ENCODE results near the gene CDK13. TPM values are rescaled to one million over a fixed set of nuclear protein-coding genes. Genes with fewer than 3 reads are reported as not detected.

The CDK13 gene
- total and polyA plus RNA-seq, 2 donors (not counting 3 experiments of a cell fraction or from before 2014, with no cell fraction given), result 24.5 to 56.7 TPM

GRCh38 chr7:39978230-39978934 lies 28.3 kb downstream of the CDK13 start:
- Histone ChIP-seq H2AFZ (ENCODE audit: low read depth, low read length) (no peak overlapping the region), H3K36me3 (ENCODE audit: control insufficient read depth in 2 of 2, extremely low read depth in 1 of 2, insufficient read depth in 2 of 2, low read length in 2 of 2) (no peaks in the 10 kb centered on the region), H3K4me2 (ENCODE audit: insufficient read depth, low read length) (no peak overlapping the region), H3K9me1 (replicated peaks; ENCODE audit: control insufficient read depth, extremely low read depth, insufficient read depth, low read length) (no peaks in the 10 kb centered on the region), H3K4me1 (ENCODE audit: control insufficient read depth, extremely low read depth, insufficient read depth, low read length) (no peaks in the 10 kb centered on the region), H3K27me3 (ENCODE audit: control insufficient read depth in 2 of 2, insufficient read depth in 2 of 2, low read length in 2 of 2) (no peaks in the 10 kb centered on the region), H3K4me3 (replicated peaks in 1 of 3; ENCODE audit: insufficient read depth in 1 of 3, low read depth in 1 of 3, low read length in 3 of 3) (no peak overlapping the region), H3K79me2 (ENCODE audit: control insufficient read depth, insufficient read depth, low read length) (peaks cover 81% of the 10 kb centered on the region), H3K9ac (replicated peaks; ENCODE audit: extremely low read depth, insufficient read depth, low read length) (no peak overlapping the region), H4K20me1 (replicated peaks; ENCODE audit: control insufficient read depth, extremely low read depth, insufficient read depth, low read length) (peaks cover 17% of the 10 kb centered on the region), H3K9me3 (replicated peaks; ENCODE audit: control insufficient read depth, insufficient read depth, low read length) (no peaks in the 10 kb centered on the region), H3K27ac (ENCODE audit: insufficient read depth, low read depth, low read length) (no peak overlapping the region)
- FAIRE-seq (no peak), DNase-seq (ENCODE audit: low read depth, low spot score) (no peak)
- no TSS peak for BruUV-seq (replicated peaks)
- TF ChIP-seq POLR2A (IDR thresholded peaks at IDR 0.05; ENCODE audit: low read depth, low read length) (no peak), EZH2 (IDR thresholded peaks at IDR 0.05; ENCODE audit: borderline replicate concordance, low read depth, low read length, severe bottlenecking) (no peak), CTCF (IDR thresholded peaks at IDR 0.05; ENCODE audit: extremely low read depth in 1 of 2, insufficient read depth in 1 of 2, low read depth in 1 of 2, low read length in 2 of 2) (no peak), GATA2 (IDR thresholded peaks at IDR 0.05; ENCODE audit: insufficient read depth, insufficient read length, low read depth, low read length) (no peak), MAX (IDR thresholded peaks at IDR 0.05; ENCODE audit: insufficient read depth, insufficient read length) (no peak), FOS (IDR thresholded peaks at IDR 0.05; ENCODE audit: borderline replicate concordance, insufficient read depth, low read length) (no peak), POLR2AphosphoS5 (IDR thresholded peaks at IDR 0.05; ENCODE audit: insufficient read depth, low read depth, low read length) (no peak), MYC (IDR thresholded peaks at IDR 0.05; ENCODE audit: low read depth, low read length) (no peak), JUN (IDR thresholded peaks at IDR 0.05; ENCODE audit: borderline replicate concordance, insufficient read depth, insufficient read length, low read depth) (no peak)
- ChIA-PET POLR2A (no interaction called here), CTCF (interaction anchor here (1.3 to 2.0 kb wide), 4 partner anchors 10 to 82 kb away, joined by 3 to 9 read pairs (median 4); no protein-coding TSS in a partner anchor)
- dilution Hi-C loops (cut with MboI; ENCODE audit: extremely low pct_ligation_motif_present, low sequenced_read_pairs), result no loop called here
- intact Hi-C loops (cut with micrococcal nuclease), result no loop called here
